GM21786 (cell line): ENCODE data around the gene ZIC4.

Source experiments
- ATAC-seq: cut with Tn5 transposase; IDR thresholded peaks from one replicate; pipeline ENCODE4 v1.9.1; 2021; ENCODE audit not compliant: unreplicated experiment

The ZIC4 gene

DNA sequence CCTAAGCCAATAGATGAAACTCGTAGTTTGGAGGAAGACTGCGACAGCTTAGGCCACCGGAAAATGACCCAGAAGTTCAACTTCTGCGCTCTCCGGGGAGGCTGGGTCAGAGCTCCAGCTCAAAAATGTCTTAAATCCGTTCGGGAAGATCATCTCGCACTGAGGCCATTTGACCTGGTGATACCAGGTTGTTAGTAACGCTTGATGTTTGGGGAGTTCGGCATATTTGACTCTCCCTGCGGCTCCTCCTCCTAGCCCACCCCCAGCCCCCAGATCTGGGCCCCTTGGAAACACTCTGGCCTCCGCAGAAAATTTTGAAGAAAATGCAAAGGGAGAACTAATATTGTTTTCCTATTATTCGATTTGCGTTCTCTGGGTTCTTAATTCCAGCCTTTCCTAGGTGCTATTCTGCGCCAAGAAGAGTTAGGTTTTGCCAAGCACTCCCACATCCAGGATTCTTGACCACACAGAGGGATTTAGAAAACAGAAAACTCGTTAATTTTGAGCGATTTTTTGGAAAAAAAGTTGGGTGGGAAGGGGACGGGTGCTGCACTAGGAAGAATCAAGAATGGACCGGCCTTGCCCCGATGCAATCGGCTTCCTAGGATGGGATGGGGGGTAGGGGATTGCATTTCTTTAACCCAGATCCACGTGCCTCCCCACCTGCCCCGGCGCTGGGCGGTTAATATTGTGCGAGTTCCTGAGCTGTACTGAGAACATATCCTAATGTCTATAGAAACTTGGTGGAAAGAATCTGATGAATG, 50.0 kb downstream of the ZIC4 start:
- ATAC-seq = no peak

- no peak for ATAC-seq
These were observed 50.6 kb downstream of the ZIC4 start for GRCh38 chr3:147355753-147356090.

GRCh38 chr3:147355084-147355752, 51.1 kb downstream of the ZIC4 start:
- no peak for ATAC-seq

DNA sequence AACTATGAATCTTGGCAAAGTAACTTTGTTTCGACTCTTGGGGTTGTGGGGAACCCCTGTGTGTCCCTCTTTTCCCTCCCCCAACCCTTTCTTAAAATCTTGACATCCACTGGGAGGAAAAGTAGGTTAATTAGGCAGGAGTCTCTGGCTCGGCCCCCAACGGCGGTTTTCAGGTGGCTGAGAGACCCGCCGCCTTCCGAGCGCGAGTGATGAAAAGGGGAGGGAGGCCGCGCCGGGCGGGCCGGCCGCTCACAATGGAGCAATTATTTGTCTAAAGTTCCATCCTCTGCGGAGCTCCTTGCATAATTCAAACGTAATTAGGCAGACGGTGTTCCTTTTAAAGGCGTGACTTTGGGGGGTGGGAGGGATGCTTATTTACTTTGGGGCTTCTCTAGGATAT, 51.7 kb downstream of the ZIC4 start:
- ATAC-seq = no peak

DNA sequence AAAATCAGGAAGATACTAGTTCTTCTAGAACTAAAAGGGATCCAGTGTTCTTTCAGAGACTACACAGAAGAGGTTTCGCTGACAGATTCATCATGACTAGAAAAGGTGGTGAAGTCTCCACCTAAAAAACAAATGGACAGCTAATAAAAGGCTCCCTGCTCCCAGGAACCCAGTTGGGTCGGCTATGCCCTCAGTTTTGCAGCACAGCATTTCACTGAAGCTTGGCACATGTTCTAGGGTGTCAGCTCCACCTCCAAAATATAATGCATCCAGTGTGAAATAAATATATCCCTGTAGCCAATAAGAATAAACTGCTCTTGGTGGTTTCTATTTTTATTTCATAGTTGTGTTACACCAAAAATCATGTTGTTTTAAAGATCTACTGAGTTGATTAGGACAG, 55.0 kb downstream of the ZIC4 start:
- ATAC-seq = no peak

DNA sequence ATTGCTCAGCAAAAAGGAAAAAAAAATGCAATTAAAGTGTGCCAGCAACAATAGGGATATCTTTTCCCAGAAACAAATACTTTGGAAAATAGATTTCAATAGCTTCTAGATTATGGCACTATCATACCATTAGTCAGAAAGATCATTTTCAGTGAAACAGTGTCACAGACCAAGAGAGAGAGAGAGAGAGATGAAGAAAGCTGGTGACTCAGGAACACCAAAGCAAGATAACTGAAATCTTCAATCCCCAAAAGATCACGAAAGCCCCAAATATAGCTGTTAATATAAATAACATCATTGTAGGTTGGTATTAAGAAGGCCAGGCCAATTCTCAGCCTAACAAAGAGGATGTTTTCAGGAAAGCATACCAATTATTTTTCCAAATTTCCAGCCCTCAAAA, 57.4 kb downstream of the ZIC4 start:
- ATAC-seq = no peak

GRCh38 chr3:147343926-147344325, 62.4 kb downstream of the ZIC4 start:
- no peak for ATAC-seq

DNA sequence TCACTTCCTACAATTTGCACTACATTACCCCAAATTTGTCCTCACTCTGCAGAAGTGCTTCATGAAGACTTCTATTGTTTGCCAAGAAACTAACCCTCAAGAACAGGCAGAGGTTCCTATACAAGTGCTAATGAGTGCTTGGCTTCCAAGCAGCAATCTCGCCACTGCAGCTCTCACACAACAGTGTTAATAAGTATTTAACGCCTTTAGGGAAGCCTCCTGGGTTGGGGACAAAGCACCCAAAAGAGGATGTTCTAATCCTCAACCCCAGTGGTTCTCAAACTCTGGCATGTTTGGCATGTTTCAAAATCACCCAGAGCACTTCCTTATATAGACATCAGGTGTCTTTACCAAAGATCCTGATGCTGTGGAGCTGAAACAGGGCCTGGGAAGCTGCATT, 64.6 kb downstream of the ZIC4 start:
- no peak for ATAC-seq

DNA sequence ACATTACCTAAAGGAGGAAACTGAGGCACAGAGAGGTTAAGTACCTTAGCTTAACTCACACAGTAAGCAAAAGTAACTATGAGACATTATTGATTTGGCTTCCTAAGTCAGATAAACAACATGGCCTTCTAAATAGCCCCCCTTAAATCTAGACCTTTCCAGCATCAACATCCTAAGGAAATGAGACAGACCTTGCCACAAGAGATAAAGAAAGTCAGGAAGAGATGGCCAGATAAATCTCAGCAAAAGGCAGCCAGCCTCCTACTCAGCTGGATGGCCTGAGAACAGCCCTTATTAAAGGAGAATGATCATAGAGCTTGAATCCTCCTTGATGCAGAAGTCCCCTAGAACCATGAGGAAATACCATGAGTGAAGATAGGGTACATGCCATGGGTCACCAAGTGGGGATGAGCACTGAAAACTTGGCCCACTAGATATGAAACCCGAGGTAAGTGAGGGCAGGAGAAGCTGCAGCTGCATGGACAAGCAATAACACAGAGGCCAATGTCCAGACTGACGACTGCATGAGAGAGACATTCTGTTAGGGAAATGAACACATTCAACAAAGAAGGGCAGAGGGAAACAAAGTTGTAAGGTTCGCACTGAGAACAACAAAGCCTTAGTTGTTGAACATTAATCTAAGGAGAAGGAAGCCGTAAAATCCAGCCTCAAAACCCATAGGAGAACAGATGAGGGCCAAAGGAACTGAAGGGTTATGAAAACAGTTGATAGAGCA, 69.6 kb downstream of the ZIC4 start:
- ATAC-seq = no peak
